NCI-H446 treated with DMSO at 0.1 percent for 48 hours (cell line): ENCODE measurements around the gene KIF12.
"Not testable (repeated sequence)": the region's sequence is repeated elsewhere in the genome, so short reads cannot be mapped to it uniquely, and the experiment has no call there.

Experiments used
- DNase-seq: peaks from one replicate; lab custom pipeline; 2025; lab: John Stamatoyannopoulos, UW

Gene KIF12

GRCh38 chr9:114098936-114099668 lies at the start of gene KIF12:
KIF12 (minus strand) TSS chr9:114099292; CDS start chr9:114099276, 16 bp downstream.
- DNase-seq: no peak

DNA sequence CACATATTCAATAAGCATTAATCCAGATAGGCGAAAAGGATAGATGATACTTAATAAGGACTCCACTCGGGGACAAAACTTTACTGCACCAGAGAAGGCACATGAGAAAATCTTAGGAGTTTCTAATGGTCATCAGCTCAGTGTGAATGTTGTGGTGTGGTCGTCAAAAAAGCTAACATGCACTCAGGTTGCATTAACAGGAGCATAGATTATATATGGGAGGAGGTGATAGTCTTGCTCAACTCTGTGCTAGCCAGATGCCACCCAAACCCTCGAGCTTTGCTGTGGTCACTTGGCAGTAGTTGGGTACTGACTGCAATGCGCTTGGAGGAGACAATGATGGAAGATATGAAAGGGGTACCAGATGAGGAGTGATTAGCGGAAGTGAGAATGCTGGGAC lies 47.6 kb upstream of the KIF12 start:
- no peak for DNase-seq

GRCh38 chr9:114143234-114143633 lies 44.1 kb upstream of the KIF12 start:
- DNase-seq: no peak

DNA sequence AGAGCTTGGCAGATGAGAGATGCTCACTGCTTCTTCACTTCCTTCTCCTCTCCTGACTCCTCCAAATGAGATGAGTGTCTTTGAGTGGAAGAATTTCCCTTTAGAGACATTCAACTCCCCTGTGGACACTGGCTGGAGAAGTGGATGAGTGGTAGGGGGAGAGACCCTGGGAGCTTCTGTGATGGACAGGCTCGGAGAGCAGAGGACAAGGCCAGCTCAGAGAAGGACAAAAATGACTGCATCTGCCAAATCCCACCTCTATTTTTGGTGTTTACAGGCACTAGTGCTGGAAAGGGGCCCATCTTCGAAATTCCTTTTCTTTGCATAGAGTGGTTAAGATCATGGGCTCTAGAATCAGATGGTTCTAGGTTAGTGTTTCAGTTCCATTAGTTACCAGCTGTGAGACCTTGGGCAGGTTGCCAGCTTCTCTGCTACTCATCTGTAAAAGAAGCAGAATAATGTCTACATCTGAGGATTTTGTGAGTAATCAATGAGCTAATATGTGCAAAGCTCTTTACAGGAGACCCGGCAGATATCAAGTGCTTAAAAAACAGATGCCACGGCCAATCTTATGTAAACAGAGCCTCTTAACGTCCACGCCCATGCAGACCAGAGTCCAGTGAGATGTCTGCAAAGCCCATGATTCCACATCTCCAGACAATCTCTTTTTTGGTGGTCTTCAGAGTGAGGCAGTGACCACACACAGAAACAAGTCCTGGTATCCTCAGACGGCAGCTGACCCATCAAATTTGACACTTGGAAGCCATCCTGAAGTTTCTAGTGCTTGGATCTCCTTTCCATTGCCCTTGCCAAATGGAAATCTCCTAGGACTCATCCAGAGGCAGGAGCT lies 42.7 kb upstream of the KIF12 start:
- DNase-seq: no peak

- DNase-seq: no peak
These were observed 41.8 kb upstream of the KIF12 start for GRCh38 chr9:114140850-114141249.

DNA sequence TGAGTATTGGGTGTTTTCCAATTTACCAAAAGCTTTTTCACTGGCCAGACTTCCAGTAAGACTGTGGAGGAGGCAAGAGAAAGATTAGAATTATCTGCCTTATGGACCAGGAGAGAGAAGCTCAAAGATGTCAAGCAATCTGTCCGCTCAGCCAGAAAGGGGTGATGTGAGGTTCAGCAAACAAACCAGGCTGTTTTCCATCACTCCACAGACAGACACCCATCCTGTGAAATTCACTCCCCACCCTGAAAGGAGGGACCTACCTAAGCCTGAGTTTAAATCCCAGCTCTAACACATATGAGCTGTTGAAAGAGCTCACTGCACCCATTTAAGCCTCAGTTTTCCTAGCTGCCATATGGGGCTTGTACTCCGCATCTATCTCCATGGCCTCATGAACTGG lies 41.3 kb upstream of the KIF12 start:
- DNase-seq: no peak

GRCh38 chr9:114139071-114139470 lies 40.0 kb upstream of the KIF12 start:
- DNase-seq: no peak

- DNase-seq: no peak
These were observed 39.5 kb upstream of the KIF12 start for GRCh38 chr9:114138552-114138971.

- DNase-seq: no peak
These were observed 38.7 kb upstream of the KIF12 start for GRCh38 chr9:114137831-114138230.

DNA sequence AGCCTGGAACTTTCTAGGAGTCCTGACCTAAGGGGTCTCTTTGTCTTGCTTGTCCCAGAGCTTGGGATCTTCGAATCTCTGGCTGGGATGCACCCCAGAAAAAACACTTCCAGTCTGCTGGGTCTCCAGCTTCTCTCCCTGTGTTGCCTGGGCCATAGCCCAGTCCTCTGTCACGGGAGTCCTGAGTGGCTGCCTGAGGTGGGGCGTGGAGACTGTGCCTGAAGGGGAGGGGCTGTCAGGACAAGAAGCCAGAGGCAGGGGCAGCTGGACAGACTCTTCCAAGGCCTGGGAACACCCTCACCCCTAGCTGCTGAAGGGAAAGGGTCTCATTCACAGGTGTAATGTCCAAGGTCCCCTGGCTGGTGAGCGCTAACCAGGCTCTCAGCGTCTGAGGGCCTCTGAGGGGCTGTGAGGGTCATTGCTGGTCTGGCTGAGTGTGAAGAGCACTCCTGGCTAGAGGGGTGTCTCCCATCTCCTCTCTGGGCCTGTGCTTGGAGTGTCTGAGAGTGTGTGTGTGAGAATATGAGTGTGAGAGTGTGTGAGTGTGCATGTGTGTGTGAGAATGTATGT lies 35.8 kb upstream of the KIF12 start:
- DNase-seq: no peak

DNA sequence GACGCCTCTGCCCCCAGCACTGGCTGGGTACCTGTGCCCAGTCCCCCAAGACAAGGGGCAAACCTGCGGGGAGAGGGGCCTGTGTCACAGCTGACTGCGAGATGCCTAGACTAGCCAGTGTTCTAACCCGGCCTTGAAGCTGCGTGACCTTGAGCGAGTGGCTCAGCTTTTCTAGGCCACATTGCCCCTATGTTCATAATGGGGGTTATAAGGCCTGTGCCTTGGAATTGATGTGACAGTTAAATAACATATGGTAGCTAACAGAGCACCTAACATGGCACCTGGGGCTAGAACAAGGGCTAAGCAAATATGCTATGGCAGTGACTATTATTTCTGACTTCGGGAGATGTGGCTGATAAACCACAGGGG lies 33.4 kb upstream of the KIF12 start:
- DNase-seq: no peak

- no peak for DNase-seq
These were observed 32.9 kb upstream of the KIF12 start for GRCh38 chr9:114131808-114132549.

DNA sequence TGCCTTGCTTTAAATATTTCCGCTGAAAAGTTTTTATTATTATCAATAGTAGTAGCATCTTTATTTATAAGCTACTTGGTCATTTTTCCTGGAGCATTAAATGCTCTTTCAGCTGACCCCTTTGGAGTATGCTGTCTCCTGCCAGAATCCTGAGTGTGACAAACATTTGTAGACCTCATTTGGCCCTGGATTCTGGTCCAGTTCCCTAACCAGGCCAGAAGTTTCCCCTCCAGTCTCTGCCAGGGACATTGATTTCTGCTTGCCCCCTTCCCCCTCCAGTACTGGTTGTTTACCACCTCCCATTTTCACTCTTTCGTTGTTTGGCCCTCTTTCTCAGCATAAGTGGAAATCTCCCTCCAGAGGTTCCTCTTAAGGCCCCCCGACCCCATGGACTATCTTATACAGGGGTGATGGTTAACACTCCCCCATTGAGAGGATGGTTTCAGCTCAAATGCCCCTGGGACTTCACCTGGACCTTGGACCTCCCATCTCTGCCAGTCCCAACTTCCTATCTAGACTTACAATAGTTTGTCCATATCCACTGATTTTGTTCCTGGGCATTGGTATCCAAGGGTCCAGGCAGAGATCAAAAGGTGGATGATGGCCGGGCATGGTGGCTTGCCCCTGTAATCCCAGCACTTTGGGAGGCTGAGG lies 31.7 kb upstream of the KIF12 start:
- DNase-seq: no peak

GRCh38 chr9:114130141-114130540 lies 31.0 kb upstream of the KIF12 start:
- no peak for DNase-seq

GRCh38 chr9:114128759-114129158 lies 29.7 kb upstream of the KIF12 start:
- not testable (repeated sequence) for DNase-seq

DNA sequence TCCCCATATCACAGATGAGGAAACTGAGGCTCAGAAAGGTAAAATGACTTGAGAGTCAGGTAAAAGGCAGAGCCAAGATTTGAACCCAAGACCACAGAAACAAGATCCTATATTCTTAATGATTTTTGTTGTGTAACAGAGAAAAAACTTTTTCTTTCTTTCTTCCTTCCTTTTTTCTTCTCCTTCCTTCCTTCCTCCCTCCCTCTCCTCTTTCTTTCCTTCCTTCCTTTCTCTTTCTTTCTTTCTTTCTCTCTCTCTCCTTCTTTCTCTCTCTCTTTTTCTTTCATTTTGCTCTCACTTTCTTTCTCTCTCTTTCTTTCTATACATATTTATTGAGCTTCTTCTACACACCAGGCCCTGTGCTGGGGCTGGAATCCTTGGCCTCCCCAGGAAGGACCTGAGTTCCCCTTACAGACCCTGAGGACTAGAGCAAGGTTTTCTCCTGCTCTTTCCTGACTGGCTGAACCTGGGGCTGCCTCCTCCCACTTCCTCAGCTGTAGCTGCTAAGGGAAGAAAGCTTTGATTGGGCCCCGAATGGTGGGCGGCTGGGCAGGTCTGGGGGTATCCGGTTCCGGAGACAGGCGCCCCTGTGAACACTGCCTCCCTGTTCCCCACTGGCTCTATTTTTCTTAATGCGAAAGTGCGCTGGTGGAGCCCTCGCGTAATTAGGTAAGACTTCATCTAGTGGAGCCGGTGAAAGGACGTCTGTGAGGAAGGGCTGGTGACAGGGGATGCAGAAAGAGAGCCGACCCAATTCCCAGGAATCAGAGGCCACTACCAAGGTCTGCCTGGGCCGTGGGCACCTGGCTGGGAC lies 27.4 kb upstream of the KIF12 start:
- no peak for DNase-seq

DNA sequence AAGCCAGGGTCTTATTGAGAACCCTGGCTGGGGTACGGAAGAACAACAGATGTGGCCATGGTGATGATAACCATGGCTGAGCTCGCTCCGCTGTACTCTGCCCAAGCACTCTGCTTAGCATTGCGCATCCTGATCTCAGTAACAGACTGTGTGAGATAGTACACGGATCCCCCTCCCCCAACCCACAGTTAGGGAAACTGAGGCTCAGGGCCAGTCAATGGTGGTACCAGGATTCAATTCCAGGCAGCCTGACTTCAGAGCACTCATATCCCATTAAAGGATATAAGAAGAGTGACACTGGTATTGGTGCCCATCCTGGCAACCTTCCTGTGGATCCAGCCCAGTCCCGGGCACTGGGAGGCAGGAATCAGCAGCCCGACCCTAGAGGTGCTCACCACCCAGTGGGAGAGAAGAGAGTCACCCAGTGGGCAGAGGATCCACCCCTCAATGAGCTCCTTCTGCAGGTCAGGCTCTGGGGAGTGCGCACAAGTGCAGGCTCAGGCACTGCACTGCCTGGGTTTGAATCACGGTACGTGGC lies 26.5 kb upstream of the KIF12 start:
- DNase-seq: no peak

GRCh38 chr9:114124666-114125475 lies 25.8 kb upstream of the KIF12 start:
- DNase-seq: no peak

DNA sequence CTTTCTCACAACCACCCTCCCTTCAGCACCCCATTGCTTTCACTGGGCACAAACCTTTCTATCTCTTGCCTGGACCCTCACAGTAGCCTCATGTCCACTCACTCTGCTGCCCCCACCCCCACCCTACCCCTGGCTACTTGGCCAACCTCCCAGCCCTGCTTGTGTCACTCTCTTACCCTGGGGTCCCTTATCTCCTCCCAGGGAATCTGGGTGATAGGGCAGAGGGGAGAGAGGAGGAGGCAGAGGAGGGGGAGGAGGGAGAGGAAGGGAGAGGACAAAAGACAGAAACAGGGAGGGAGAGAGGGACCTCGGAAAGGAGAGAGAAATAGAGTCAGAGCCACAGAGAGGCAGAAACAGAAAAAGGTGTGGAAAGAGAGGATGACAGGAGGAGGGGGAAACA lies 25.0 kb upstream of the KIF12 start:
- no peak for DNase-seq
